ENCODE measurements around the gene SLC24A3. TPM values are rescaled to one million over a fixed set of nuclear protein-coding genes. Genes with fewer than 3 reads are reported as not detected.

The SLC24A3 gene
- polyA plus RNA-seq, 1 donor = 9.9 TPM

DNA sequence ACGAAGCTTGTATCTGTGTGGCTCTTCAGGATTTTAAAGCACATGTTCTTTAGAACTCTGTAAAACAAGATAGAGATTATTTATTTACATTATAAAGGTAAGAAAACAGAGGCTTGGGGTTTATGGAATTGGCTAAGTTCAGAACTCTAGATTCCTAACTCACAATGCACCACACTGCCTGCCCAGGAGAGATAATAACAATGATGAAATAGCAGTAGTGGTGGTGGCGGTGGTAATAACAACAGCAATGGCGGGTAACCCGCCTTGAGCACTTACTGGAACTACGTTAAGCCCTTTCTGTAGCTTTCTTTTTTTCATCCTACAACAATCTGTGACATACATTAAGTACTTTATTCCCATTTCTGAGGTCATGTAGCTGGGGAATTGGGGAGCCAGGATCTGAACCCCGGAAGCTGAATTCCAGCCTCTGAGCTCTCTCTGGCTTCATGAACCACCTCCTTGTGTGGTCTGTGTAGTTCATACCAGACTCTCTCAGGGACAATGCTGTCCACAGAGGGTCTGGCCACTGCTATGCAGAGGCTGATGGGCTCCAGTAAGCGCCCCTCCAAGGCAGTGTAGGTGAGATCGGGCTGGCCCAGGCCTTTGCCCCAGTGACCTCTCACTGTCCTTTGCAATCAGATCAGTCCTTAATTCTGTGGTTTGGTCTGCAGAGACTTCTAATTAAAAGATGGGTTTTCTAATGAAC lies 260.9 kb downstream of the SLC24A3 start:
- no peaks in the 10 kb centered on the region for H3K4me1 ChIP-seq (ENCODE audit: control insufficient read depth, insufficient read depth, low read length)
- H3K9me3 ChIP-seq (ENCODE audit: control insufficient read depth, low read depth, low read length) = no peaks in the 10 kb centered on the region
- no peak for DNase-seq
- H3K36me3 ChIP-seq (ENCODE audit: control insufficient read depth, insufficient read depth, low read length) = no peaks in the 10 kb centered on the region
- 60% methylated on average over 1 of the region's 8 CpGs for WGBS (ENCODE audit: insufficient coverage, low lambda C conversion rate)
- no peak overlapping the region for H3K4me3 ChIP-seq (ENCODE audit: low read length)
- H3K27me3 ChIP-seq (ENCODE audit: control insufficient read depth, insufficient read depth, low read length) = no peaks in the 10 kb centered on the region
- no peak overlapping the region for H3K27ac ChIP-seq (ENCODE audit: low read length)

DNA sequence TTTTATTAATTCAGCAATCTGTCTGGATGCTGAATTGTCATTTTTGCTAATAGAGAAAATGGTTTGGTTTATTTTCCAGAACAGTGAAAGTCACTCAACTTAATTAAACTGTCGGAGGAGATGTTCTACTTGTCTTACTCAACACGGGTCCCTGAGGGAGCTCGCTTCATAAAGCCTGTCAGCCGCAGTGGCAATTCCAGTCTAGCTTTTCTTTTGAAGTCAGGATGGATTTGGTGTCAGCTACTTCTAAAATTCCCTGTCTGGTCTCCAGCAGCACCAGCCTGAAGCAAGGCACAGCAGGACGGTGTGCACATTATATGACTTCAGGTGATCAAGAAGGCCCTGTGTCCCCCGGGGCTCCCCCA lies 261.5 kb downstream of the SLC24A3 start:
- Histone ChIP-seq H3K4me1 (ENCODE audit: control insufficient read depth, insufficient read depth, low read length) (no peaks in the 10 kb centered on the region), H3K9me3 (ENCODE audit: control insufficient read depth, low read depth, low read length) (no peaks in the 10 kb centered on the region), H3K36me3 (ENCODE audit: control insufficient read depth, insufficient read depth, low read length) (no peaks in the 10 kb centered on the region), H3K27me3 (ENCODE audit: control insufficient read depth, insufficient read depth, low read length) (no peaks in the 10 kb centered on the region), H3K27ac (ENCODE audit: low read length) (no peak overlapping the region), H3K4me3 (ENCODE audit: low read length) (no peak overlapping the region)
- no peak for DNase-seq
- WGBS (ENCODE audit: insufficient coverage, low lambda C conversion rate) = no CpG with 5 or more reads among the region's 6 CpGs

DNA sequence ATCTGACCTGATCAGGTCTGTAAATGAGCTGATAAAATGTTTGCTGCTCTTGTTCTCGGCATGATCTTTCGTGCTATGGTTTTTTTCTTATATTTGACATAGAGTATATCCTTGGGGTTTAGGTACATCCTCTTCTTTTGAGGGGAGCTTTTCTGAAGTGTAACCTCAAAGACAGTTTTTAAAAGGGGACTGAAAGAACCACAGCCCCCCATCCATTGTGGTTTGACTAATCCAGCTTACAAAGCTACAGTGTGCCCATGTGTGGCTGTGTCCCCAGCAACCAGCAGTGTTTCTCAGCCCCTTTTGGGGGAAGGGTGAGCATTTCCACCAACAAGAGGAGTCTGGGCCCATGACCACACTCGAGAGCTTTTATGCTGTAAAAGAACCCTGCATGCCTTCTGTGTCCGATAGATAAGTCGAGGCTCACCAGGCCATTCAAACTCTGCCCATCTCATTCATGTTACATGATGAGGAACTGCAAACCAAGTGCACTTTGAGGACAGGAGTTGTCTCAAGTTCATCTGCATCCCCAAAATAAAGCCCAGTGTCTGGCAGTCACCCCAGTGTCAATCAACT lies 266.0 kb downstream of the SLC24A3 start:
- no peaks in the 10 kb centered on the region for H3K36me3 ChIP-seq (ENCODE audit: control insufficient read depth, insufficient read depth, low read length)
- 100% methylated on average over 2 of the region's 5 CpGs for WGBS (ENCODE audit: insufficient coverage, low lambda C conversion rate)
- H3K27ac ChIP-seq (ENCODE audit: low read length) = no peak overlapping the region

DNA sequence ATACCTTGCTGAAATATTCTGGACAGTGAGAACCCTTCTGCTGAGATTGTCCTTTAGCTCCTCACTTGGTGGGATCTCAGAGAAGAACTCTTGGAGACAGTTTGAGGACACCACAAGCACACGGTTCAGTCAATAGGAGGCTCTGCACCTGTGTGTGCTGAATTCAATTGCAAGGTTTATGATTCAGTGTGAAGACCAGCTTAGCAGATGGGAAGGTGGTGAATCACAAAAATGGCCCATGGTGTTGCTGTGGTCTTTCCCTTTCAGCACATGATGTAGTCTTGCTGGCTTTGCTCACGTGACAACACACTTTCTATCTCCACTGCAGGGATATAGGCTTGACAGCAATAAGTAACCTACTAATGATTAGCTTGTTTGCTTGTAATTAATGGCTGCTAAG lies 270.3 kb downstream of the SLC24A3 start:
- Histone ChIP-seq H3K27ac (ENCODE audit: low read length) (no peak overlapping the region), H3K4me1 (ENCODE audit: control insufficient read depth, insufficient read depth, low read length) (no peaks in the 10 kb centered on the region), H3K36me3 (ENCODE audit: control insufficient read depth, insufficient read depth, low read length) (no peaks in the 10 kb centered on the region), H3K27me3 (ENCODE audit: control insufficient read depth, insufficient read depth, low read length) (no peaks in the 10 kb centered on the region), H3K4me3 (ENCODE audit: low read length) (no peak overlapping the region), H3K9me3 (ENCODE audit: control insufficient read depth, low read depth, low read length) (no peaks in the 10 kb centered on the region)
- no CpG with 5 or more reads among the region's 2 CpGs for WGBS (ENCODE audit: insufficient coverage, low lambda C conversion rate)
- no peak for DNase-seq

More for the DNA sequence above, 266.0 kb downstream of the SLC24A3 start:
- Histone ChIP-seq H3K4me1 (ENCODE audit: control insufficient read depth, insufficient read depth, low read length) (no peaks in the 10 kb centered on the region), H3K27me3 (ENCODE audit: control insufficient read depth, insufficient read depth, low read length) (no peaks in the 10 kb centered on the region), H3K9me3 (ENCODE audit: control insufficient read depth, low read depth, low read length) (no peaks in the 10 kb centered on the region), H3K4me3 (ENCODE audit: low read length) (no peak overlapping the region)
- DNase-seq = no peak

DNA sequence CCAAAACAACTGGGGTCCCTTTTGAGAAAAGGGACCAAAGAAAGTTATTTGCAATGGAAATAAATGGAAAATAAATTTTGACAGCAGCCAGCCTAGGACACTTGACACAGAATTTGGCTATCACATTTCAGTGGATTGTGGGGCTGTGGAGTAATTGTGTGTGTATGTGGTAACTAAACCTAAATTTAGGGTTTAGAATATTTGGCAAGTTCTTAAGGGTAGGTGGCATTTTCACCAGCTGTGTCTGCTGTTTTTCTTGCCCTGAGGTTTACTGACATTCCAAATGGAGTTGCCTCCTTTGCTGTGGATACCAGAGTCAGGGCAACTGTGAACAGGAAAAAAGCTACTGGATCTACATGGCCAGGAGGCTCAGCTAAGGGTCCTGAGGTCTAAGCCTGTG lies 270.9 kb downstream of the SLC24A3 start:
- H3K27ac ChIP-seq (ENCODE audit: low read length) = no peak overlapping the region
- H3K27me3 ChIP-seq (ENCODE audit: control insufficient read depth, insufficient read depth, low read length) = no peaks in the 10 kb centered on the region
- no peak overlapping the region for H3K4me3 ChIP-seq (ENCODE audit: low read length)
- H3K4me1 ChIP-seq (ENCODE audit: control insufficient read depth, insufficient read depth, low read length) = no peaks in the 10 kb centered on the region
- H3K36me3 ChIP-seq (ENCODE audit: control insufficient read depth, insufficient read depth, low read length) = no peaks in the 10 kb centered on the region
- DNase-seq = no peak
- no peaks in the 10 kb centered on the region for H3K9me3 ChIP-seq (ENCODE audit: control insufficient read depth, low read depth, low read length)

DNA sequence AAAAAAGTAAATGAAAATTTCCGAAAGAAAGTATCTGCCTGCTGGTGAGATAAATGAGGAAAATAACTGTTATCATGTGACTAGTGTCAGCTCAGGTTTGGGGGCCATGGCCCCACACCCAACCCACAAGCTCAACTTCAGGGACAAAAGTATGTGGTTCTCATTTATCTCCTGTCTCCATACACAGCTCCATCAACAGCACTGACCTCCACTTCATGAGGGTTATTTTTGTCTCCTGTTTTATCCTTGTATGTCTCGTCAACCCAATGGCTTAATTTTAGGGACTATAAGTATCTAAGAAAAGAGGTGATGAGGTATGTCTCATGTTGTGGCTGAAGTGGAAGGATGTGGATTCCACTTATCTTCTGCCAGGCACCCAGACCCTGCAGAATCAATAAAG lies 274.0 kb downstream of the SLC24A3 start:
- Histone ChIP-seq H3K9me3 (ENCODE audit: control insufficient read depth, low read depth, low read length) (no peaks in the 10 kb centered on the region), H3K36me3 (ENCODE audit: control insufficient read depth, insufficient read depth, low read length) (no peaks in the 10 kb centered on the region), H3K4me1 (ENCODE audit: control insufficient read depth, insufficient read depth, low read length) (no peaks in the 10 kb centered on the region), H3K27ac (ENCODE audit: low read length) (no peak overlapping the region), H3K27me3 (ENCODE audit: control insufficient read depth, insufficient read depth, low read length) (no peaks in the 10 kb centered on the region), H3K4me3 (ENCODE audit: low read length) (no peak overlapping the region)
- DNase-seq = no peak
- 100% methylated on average over 1 of the region's 2 CpGs for WGBS (ENCODE audit: insufficient coverage, low lambda C conversion rate)

DNA sequence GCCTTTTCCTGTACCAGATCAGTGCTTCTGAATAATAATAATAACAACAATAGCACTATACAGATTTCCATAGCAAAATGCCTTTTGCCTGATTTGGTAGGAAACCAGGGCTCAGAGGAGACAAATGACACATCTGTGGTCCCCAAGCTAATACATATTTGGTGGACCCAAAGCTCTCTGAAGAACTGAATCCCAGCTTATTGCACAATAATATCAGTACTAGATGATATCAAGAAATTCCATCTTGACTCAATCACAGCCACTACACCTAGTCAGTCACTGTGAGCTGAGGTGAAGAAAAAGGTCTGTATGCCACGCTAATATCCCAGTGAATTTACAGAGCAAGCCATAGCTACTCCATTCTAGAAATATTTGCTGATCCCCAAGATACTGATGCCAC lies 275.0 kb downstream of the SLC24A3 start:
- DNase-seq = no peak
- no peaks in the 10 kb centered on the region for H3K4me1 ChIP-seq (ENCODE audit: control insufficient read depth, insufficient read depth, low read length)
- no peaks in the 10 kb centered on the region for H3K36me3 ChIP-seq (ENCODE audit: control insufficient read depth, insufficient read depth, low read length)

DNA sequence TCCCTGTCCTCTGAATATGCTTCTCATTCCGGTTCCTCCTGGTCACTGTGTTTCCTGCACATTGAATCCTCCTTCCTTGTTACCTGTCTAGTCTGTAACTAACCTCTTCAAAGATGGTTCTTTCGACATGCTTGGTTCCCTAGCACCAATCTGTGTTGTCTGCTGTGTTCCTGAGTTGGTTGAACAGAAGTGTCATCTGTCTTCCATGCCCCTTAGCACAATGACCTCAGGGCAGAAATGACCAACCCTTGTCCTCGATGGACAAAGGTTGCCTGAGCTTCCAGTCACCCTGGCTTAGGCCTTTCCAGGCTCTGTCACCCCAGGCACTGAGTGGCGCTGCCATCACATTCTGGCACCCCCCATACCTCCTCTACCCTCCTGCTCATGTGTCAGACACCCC lies 278.8 kb downstream of the SLC24A3 start:
- Histone ChIP-seq H3K4me1 (ENCODE audit: control insufficient read depth, insufficient read depth, low read length) (no peaks in the 10 kb centered on the region), H3K4me3 (ENCODE audit: low read length) (no peak overlapping the region), H3K27ac (ENCODE audit: low read length) (no peak overlapping the region), H3K27me3 (ENCODE audit: control insufficient read depth, insufficient read depth, low read length) (no peaks in the 10 kb centered on the region), H3K9me3 (ENCODE audit: control insufficient read depth, low read depth, low read length) (no peaks in the 10 kb centered on the region), H3K36me3 (ENCODE audit: control insufficient read depth, insufficient read depth, low read length) (no peaks in the 10 kb centered on the region)
- WGBS (ENCODE audit: insufficient coverage, low lambda C conversion rate) = no CpG with 5 or more reads among the region's 4 CpGs
- DNase-seq = no peak

More for the DNA sequence above, 275.0 kb downstream of the SLC24A3 start:
- Histone ChIP-seq H3K27me3 (ENCODE audit: control insufficient read depth, insufficient read depth, low read length) (no peaks in the 10 kb centered on the region), H3K4me3 (ENCODE audit: low read length) (no peak overlapping the region), H3K9me3 (ENCODE audit: control insufficient read depth, low read depth, low read length) (no peaks in the 10 kb centered on the region), H3K27ac (ENCODE audit: low read length) (no peak overlapping the region)
- no CpG with 5 or more reads among the region's 1 CpG for WGBS (ENCODE audit: insufficient coverage, low lambda C conversion rate)

DNA sequence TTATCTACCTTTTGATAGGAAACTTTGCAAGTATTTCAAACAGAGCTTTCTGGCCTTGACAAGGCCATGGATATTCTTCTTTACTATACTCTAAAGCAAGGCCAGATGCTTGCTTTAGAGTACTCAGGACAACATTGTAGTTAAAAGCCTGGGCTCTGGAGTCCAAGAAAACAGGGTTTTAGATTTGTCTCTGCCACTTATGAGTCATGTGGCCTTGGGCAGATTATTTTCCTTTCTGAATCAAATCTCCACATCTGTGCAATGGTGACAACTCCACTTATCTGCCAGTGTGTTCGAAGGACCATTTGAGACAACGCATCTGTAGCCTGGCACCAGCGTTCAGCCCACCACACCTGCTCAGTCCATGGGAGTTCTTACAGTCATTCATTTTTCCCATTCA lies 279.7 kb downstream of the SLC24A3 start:
- no CpG with 5 or more reads among the region's 3 CpGs for WGBS (ENCODE audit: insufficient coverage, low lambda C conversion rate)
- no peaks in the 10 kb centered on the region for H3K9me3 ChIP-seq (ENCODE audit: control insufficient read depth, low read depth, low read length)
- H3K27ac ChIP-seq (ENCODE audit: low read length) = no peak overlapping the region
- H3K4me3 ChIP-seq (ENCODE audit: low read length) = no peak overlapping the region
- H3K27me3 ChIP-seq (ENCODE audit: control insufficient read depth, insufficient read depth, low read length) = no peaks in the 10 kb centered on the region
- DNase-seq = no peak
- H3K4me1 ChIP-seq (ENCODE audit: control insufficient read depth, insufficient read depth, low read length) = no peaks in the 10 kb centered on the region
- H3K36me3 ChIP-seq (ENCODE audit: control insufficient read depth, insufficient read depth, low read length) = no peaks in the 10 kb centered on the region

DNA sequence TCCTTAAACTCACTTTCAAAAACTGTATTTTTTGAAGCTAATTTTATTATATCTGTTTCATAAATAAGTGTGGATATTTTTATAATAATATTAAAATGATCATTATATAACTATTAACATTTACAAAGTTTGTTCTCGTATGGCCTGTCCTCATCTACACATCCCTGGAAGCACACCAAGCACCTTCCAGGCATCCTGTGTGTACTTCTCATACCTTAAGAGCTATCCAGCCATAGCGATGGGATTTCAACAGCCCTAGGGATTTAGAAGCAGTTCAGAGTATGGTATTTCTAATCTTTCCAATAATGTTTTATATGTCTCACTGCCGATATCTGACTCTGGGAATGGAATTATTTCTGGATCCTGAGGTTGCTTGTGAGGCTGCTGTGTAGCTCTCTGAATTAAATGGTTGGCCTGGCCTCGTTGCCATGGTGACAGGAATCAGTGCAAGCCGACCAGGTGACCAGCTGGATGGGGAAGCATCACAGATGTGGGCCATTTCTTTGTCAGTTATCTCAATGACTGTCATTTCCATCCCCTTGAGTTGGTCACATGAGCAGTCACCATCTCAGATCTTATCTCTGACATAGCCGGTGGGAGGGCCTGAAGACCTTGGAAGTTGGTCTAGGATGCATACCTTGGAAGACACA lies 280.4 kb downstream of the SLC24A3 start:
- Histone ChIP-seq H3K4me1 (ENCODE audit: control insufficient read depth, insufficient read depth, low read length) (no peaks in the 10 kb centered on the region), H3K27me3 (ENCODE audit: control insufficient read depth, insufficient read depth, low read length) (no peaks in the 10 kb centered on the region), H3K27ac (ENCODE audit: low read length) (no peak overlapping the region), H3K9me3 (ENCODE audit: control insufficient read depth, low read depth, low read length) (no peaks in the 10 kb centered on the region), H3K4me3 (ENCODE audit: low read length) (no peak overlapping the region), H3K36me3 (ENCODE audit: control insufficient read depth, insufficient read depth, low read length) (no peaks in the 10 kb centered on the region)
- 80% methylated on average over 1 of the region's 6 CpGs for WGBS (ENCODE audit: insufficient coverage, low lambda C conversion rate)
- DNase-seq = no peak
